Upper lobe of left lung (tissue), 4 donors: ENCODE results near the gene GAGE12C.
"Not testable (repeated sequence)": the region's sequence is repeated elsewhere in the genome, so short reads cannot be mapped to it uniquely, and the experiment has no call there.

Experiments used
- POLR2AphosphoS5 ChIP-seq, 2 donors: sonication (generic); formaldehyde crosslinking; IDR thresholded peaks; one replicate each; pipeline ENCODE4 v1.5.1; 2017; ENCODE audit warnings: antibody characterized with exemption in 2 of 2
- TF ChIP-seq, protein P1 (sequence below), 6 experiments: fragments of 450-650 bp in 4 of 6; fragments of 200-600 bp in 2 of 6; sonication (generic) in 2 of 6; IDR thresholded peaks; one replicate each; pipeline ENCODE4 v1.5.1; 2016 to 2019; ENCODE audit warnings: antibody characterized with exemption in 6 of 6

DNA sequence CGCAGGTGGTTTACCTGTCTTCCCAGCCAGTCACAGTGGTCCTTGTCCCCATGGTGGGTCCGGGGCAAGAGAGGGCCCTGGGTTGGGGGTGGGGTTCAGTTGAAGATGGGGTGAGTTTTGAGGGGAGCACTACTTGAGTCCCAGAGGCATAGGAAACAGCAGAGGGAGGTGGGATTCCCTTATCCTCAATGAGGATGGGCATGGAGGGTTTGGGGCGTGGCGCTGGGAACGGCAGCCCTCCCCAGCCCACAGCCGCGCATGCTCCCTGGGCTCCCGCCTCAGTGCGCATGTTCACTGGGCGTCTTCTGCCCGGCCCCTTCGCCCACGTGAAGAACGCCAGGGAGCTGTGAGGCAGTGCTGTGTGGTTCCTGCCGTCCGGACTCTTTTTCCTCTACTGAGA lies 38.1 kb downstream of the GAGE12C start, which contains the start of gene GAGE12G:
- TF ChIP-seq, protein P1, sequence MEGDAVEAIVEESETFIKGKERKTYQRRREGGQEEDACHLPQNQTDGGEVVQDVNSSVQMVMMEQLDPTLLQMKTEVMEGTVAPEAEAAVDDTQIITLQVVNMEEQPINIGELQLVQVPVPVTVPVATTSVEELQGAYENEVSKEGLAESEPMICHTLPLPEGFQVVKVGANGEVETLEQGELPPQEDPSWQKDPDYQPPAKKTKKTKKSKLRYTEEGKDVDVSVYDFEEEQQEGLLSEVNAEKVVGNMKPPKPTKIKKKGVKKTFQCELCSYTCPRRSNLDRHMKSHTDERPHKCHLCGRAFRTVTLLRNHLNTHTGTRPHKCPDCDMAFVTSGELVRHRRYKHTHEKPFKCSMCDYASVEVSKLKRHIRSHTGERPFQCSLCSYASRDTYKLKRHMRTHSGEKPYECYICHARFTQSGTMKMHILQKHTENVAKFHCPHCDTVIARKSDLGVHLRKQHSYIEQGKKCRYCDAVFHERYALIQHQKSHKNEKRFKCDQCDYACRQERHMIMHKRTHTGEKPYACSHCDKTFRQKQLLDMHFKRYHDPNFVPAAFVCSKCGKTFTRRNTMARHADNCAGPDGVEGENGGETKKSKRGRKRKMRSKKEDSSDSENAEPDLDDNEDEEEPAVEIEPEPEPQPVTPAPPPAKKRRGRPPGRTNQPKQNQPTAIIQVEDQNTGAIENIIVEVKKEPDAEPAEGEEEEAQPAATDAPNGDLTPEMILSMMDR (IDR thresholded peaks at IDR 0.05) = not testable (repeated sequence)
- not testable (repeated sequence) for TF ChIP-seq POLR2AphosphoS5 (IDR thresholded peaks at IDR 0.05)
